Transverse colon (tissue), 4 donors: ENCODE measurements around the gene RHOBTB3. TPM values are rescaled to one million over a fixed set of nuclear protein-coding genes. Genes with fewer than 3 reads are reported as not detected.
"Not testable (repeated sequence)": the region's sequence is repeated elsewhere in the genome, so short reads cannot be mapped to it uniquely, and the experiment has no call there.

Experiments
- DNase-seq: peaks from one replicate; pipeline ENCODE4 v3.0.0-alpha.2; 2019
- H3K27ac ChIP-seq, 4 donors: fragments of 200-600 bp; sonication (generic); 2 replicates each; pipeline ENCODE4 v1.5.1; 2016 to 2018; ENCODE audit warnings: inconsistent platforms in 4 of 4
- H3K27me3 ChIP-seq: fragments of 200-600 bp; sonication (generic); 2 replicates; pipeline ENCODE4 v1.5.1; 2017; ENCODE audit warnings: inconsistent platforms
- H3K36me3 ChIP-seq, 4 donors: fragments of 200-600 bp; sonication (generic); 2 replicates each; pipeline ENCODE4 v1.5.1; 2017 to 2019; ENCODE audit warnings: inconsistent platforms in 4 of 4
- H3K4me1 ChIP-seq, 4 donors: fragments of 200-600 bp; sonication (generic); 2 replicates each; pipeline ENCODE4 v1.5.1; 2017 to 2020; ENCODE audit warnings: inconsistent platforms in 4 of 4
- H3K4me3 ChIP-seq, 4 donors: fragments of 200-600 bp; sonication (generic); 1 replicate in 1 of 4; 2 replicates in 3 of 4; pipeline versions ENCODE4 v1.5.1 to v1.6.1; 2017 to 2019; ENCODE audit warnings: inconsistent platforms in 4 of 4
- H3K9me3 ChIP-seq, 2 donors: fragments of 200-600 bp; sonication (generic); 2 replicates each; pipeline ENCODE4 v1.5.1; 2017 to 2019; ENCODE audit warnings: inconsistent platforms in 2 of 2
- EP300 ChIP-seq: sonication (generic); formaldehyde crosslinking; IDR thresholded peaks from one replicate; pipeline ENCODE4 v1.6.1; 2017; ENCODE audit warnings: antibody characterized with exemption, low read depth
- POLR2A ChIP-seq: fragments of 450-650 bp; IDR thresholded peaks from one replicate; pipeline ENCODE4 v1.6.1; 2016; ENCODE audit warnings: antibody characterized with exemption, mild to moderate bottlenecking, moderate library complexity
- POLR2AphosphoS5 ChIP-seq, 3 donors: sonication (generic); formaldehyde crosslinking; IDR thresholded peaks; one replicate each; pipeline ENCODE4 v1.6.1; 2016; ENCODE audit warnings: antibody characterized with exemption in 3 of 3
- WGBS, 2 donors: methylation state at CpG; one replicate each; pipeline ENCODE4 v1.1.5; 2018; ENCODE audit warnings: low coverage in 1 of 2; 5-methylcytosine and 5-hydroxymethylcytosine counted together
- in situ Hi-C, 4 donors: fragments of 200-750 bp; cut with MboI; loops; one replicate each; pipeline versions ENCODE4 v1.15.0 to v1.15.1; 2017; ENCODE audit warnings: low sequenced_read_pairs in 3 of 4, low pct_ligation_motif_present in 1 of 4, low pct_unique_long_range_greater_than_20kb in 1 of 4
- intact Hi-C: fragments of 100-400 bp; cut with DNase I; formaldehyde crosslinking; loops from one replicate; pipeline ENCODE4 v1.15.1; 2023; ENCODE audit warnings: low total_unique reads
- total RNA-seq, 4 donors: library from RNA; depleted of rRNA; stranded (reverse); fragments of >200 nt; gene quantifications; one replicate each; pipeline ENCODE4 v1.1.0, GENCODE V29; 2016
- TF ChIP-seq, protein P1 (sequence below), 5 experiments: fragments of 200-600 bp in 3 of 5; fragments of 450-650 bp in 2 of 5; sonication (generic) in 3 of 5; IDR thresholded peaks; 1 replicate in 2 of 5; 2 replicates in 3 of 5; pipeline ENCODE4 v1.5.1; 2016 to 2017; ENCODE audit warnings: antibody characterized with exemption in 5 of 5, inconsistent platforms in 3 of 5, mild to moderate bottlenecking in 2 of 5, moderate library complexity in 1 of 5

The RHOBTB3 gene
- total RNA-seq, 4 donors from 2014 or later: 53.0 to 143 (median 84.2) TPM

DNA sequence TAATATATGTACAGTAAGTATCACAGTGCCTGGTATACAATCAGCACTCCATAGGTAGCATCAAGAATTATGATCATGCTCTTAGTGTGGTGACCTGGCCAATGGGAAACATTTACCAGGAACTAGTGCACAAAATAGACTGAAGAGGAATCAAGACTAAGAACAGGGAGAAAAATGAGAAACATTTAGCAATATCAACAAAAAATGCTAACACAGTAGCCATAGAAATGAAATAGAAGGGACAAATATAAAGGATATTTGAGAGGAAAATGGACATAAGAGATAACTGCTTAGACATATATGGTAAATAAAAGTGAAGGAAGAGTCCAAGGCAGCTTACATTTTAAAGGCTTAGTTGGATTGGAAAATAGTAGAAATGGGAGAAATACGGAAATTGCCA, 31.8 kb upstream of the RHOBTB3 start:
- no peaks in the 10 kb centered on the region for H3K36me3 ChIP-seq
- WGBS, 2 donors: 100% methylated on average over 1 of the region's 1 CpG
- no peaks in the 10 kb centered on the region for H3K9me3 ChIP-seq
- DNase-seq: no peak
- in situ Hi-C loops (no loop called here), intact Hi-C loops (no loop called here)
- H3K4me3 ChIP-seq: no peak overlapping the region
- no peaks in the 10 kb centered on the region for H3K27me3 ChIP-seq
- no peak for TF ChIP-seq POLR2AphosphoS5 (IDR thresholded peaks at IDR 0.05)
- TF ChIP-seq POLR2A: no peak
- TF ChIP-seq EP300: no peak
- TF ChIP-seq, protein P1, sequence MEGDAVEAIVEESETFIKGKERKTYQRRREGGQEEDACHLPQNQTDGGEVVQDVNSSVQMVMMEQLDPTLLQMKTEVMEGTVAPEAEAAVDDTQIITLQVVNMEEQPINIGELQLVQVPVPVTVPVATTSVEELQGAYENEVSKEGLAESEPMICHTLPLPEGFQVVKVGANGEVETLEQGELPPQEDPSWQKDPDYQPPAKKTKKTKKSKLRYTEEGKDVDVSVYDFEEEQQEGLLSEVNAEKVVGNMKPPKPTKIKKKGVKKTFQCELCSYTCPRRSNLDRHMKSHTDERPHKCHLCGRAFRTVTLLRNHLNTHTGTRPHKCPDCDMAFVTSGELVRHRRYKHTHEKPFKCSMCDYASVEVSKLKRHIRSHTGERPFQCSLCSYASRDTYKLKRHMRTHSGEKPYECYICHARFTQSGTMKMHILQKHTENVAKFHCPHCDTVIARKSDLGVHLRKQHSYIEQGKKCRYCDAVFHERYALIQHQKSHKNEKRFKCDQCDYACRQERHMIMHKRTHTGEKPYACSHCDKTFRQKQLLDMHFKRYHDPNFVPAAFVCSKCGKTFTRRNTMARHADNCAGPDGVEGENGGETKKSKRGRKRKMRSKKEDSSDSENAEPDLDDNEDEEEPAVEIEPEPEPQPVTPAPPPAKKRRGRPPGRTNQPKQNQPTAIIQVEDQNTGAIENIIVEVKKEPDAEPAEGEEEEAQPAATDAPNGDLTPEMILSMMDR (IDR thresholded peaks at IDR 0.05): no peak
- H3K27ac ChIP-seq: no peak overlapping the region
- no peaks in the 10 kb centered on the region for H3K4me1 ChIP-seq

DNA sequence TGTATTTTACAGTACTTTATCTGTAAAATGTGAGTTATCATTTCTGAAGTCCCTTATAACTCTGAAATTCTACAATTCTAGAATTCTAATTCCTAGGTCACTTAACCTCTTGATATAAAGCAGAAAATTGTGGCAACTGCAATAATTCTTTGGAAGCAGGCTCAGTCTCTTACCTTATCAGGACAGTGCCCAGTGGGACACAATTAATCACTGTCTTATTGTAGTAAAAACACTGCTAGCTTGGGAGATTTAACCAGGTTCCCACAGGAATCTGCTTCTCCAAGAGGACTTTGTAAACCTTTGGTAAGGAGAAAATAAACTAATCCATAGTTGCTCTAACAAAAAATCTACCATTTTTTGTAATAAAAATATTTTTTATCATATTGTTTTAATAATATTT, 30.1 kb upstream of the RHOBTB3 start:
- in situ Hi-C loops: no loop called here
- Histone ChIP-seq H3K9me3 (no peaks in the 10 kb centered on the region), H3K4me1 (no peaks in the 10 kb centered on the region), H3K27me3 (no peaks in the 10 kb centered on the region), H3K36me3 (no peaks in the 10 kb centered on the region), H3K27ac (no peak overlapping the region), H3K4me3 (no peak overlapping the region)
- TF ChIP-seq, protein P1 (IDR thresholded peaks at IDR 0.05): no peak
- no peak for TF ChIP-seq POLR2A
- no peak for TF ChIP-seq EP300
- no peak for TF ChIP-seq POLR2AphosphoS5 (IDR thresholded peaks at IDR 0.05)
- intact Hi-C loops: no loop called here
- no peak for DNase-seq

DNA sequence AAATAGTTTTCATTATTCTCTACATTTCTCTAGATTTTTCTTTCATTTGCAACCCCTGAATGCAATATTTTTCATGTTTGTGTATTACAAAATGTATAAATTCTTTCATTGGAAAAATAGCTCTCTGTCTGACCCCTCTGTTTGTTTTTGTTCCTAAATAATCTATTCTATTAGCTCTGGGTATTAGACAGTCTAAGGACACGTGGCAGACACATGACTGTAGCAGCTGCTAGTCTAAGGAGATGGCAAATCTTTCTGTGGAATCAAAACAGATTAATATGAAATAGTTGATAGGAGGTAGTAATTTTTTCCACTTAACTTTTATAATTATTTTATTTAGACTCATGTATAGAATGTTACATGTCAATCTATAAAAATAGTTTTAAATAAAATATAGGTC, 27.0 kb upstream of the RHOBTB3 start:
- no peak overlapping the region for H3K4me3 ChIP-seq
- no peak overlapping the region for H3K27ac ChIP-seq
- no peaks in the 10 kb centered on the region for H3K27me3 ChIP-seq
- TF ChIP-seq POLR2A (no peak), EP300 (no peak), POLR2AphosphoS5 (IDR thresholded peaks at IDR 0.05) (no peak)
- TF ChIP-seq, protein P1 (IDR thresholded peaks at IDR 0.05): no peak
- in situ Hi-C loops: no loop called here
- H3K9me3 ChIP-seq: no peaks in the 10 kb centered on the region
- intact Hi-C loops: no loop called here
- H3K4me1 ChIP-seq: no peaks in the 10 kb centered on the region
- no peaks in the 10 kb centered on the region for H3K36me3 ChIP-seq
- 73 to 74% methylated on average over 1 of the region's 1 CpG for WGBS, 2 donors
- no peak for DNase-seq

DNA sequence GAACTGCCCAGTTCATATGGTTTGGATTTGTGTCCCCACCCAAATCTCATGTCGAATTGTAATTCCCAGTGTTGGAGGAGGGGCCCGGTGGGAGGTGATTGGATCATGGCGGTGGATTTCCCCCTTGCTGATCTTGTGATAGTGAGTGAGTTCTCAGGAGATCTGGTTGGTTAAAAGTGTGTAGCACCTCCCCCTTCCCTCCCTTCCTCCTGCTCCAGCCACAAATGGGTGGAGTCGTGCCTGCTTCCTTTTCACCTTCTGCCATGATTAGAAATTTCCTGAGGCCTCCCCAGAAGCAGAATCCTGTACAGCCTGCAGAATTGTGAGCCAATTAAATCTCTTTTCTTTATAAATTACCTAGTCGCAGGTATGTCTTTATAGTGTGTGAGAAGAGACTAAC, 24.9 kb upstream of the RHOBTB3 start:
- intact Hi-C loops, H3K27ac ChIP-seq, in situ Hi-C loops, H3K4me1 ChIP-seq, H3K36me3 ChIP-seq, H3K9me3 ChIP-seq, DNase-seq, H3K4me3 ChIP-seq, H3K27me3 ChIP-seq: not testable (repeated sequence)
- WGBS, 2 donors: 86% methylated on average over 1 to 5 of the region's 5 CpGs

DNA sequence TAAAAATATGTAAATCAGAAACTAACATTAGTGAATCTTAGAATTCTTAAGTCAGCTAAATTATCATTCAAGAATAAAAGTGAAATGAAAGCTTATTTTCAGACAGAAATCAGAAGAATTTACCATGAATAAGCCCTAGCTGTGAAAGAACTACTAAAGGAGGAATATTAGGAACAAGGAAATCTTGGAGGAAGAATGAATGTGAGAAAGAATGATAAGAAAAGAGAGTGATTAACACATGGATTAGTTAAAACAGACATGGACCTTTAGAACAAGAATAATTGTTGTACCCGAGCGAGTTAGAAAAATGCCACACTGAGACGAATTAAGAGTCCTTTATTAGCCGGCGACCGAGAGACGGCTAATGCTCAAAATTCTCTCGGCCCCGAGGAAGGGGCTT, 24.1 kb upstream of the RHOBTB3 start:
- Histone ChIP-seq H3K27ac (no peak overlapping the region), H3K4me1 (peaks cover 0 to 8% (median 0%) of the 10 kb centered on the region in 4 donors), H3K27me3 (no peaks in the 10 kb centered on the region), H3K9me3 (no peaks in the 10 kb centered on the region), H3K36me3 (no peaks in the 10 kb centered on the region), H3K4me3 (no peak overlapping the region)
- no peak for DNase-seq
- TF ChIP-seq POLR2AphosphoS5 (IDR thresholded peaks at IDR 0.05) (no peak), POLR2A (no peak), EP300 (no peak)
- TF ChIP-seq, protein P1 (IDR thresholded peaks at IDR 0.05): no peak
- intact Hi-C loops (no loop called here), in situ Hi-C loops (no loop called here)
- WGBS, 2 donors: 84 to 90% methylated on average over 9 of the region's 9 CpGs

DNA sequence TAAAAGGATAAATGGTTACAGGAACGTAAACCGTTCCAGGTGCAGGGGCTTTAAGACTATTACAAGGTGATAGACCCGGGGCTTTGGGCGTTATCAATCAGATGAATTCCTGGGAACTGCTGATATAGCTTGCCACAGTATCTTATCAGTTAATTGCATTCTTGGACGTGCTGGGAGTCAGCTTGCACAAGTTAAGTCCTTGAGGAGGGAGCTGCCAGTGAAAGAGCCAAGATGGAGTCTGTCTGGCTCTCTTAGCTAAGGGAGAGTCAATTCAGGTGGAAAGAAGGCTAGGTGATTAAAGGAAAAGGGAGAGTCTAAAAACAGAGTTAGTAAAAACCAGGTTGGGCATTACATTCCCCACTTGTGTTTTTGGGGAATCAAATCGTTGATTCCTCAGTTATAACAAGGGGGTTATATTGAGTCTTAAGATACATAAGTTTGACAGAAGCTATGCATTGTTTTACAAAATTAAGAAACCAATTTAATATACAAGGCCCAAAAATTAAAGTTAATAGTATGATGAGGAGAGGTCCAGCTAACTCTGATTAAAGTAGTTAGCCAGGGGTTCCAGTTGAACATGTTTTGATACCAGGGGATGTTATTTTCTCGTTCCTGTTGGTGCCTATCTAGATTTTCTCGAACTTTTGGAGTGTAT, 23.5 kb upstream of the RHOBTB3 start:
- H3K4me1 ChIP-seq, in situ Hi-C loops, H3K27me3 ChIP-seq, H3K36me3 ChIP-seq, H3K9me3 ChIP-seq, DNase-seq, H3K4me3 ChIP-seq, H3K27ac ChIP-seq, intact Hi-C loops: not testable (repeated sequence)
- 82% methylated on average over 1 to 8 of the region's 8 CpGs for WGBS, 2 donors
